Purkinje cell (primary cell): Measurements from ENCODE around the gene BBS9. TPM values are rescaled to one million over a fixed set of nuclear protein-coding genes. Genes with fewer than 3 reads are reported as not detected.

Experiments used
- polyA plus RNA-seq: library from polyadenylated mRNA; unstranded; fragments of >200 nt; fragmentation: Nextera tagmentation; gene quantifications from 2 replicates; pipeline ENCODE4 v1.2.1, GENCODE V29; 2014

The BBS9 gene
- 7.3 and 9.2 TPM in 2 replicates for polyA plus RNA-seq

GRCh38 chr7:33128990-33129805 is at the start of gene BBS9:
Gene BBS9, plus strand, starts transcription at chr7:33129564. Its CDS starts 16,689 bp downstream, at chr7:33146253.

GRCh38 chr7:33109005-33109757 is 20.2 kb upstream of the BBS9 start, which contains the start of gene RP9:
Gene RP9, minus strand, starts transcription at chr7:33109404. Its CDS starts 32 bp downstream, at chr7:33109372.

Other genes with a start within 250 kb of the BBS9 start
- gene KBTBD2, start 237.8 kb upstream of the BBS9 start, polyA plus RNA-seq, result 41.8 and 46.7 TPM in 2 replicates
- 87.0 and 97.6 TPM in 2 replicates for gene FKBP9, start 172.1 kb upstream of the BBS9 start, polyA plus RNA-seq
- 64.4 and 70.5 TPM in 2 replicates for gene NT5C3A, start 66.8 kb upstream of the BBS9 start, polyA plus RNA-seq
- gene RP9, start 20.2 kb upstream of the BBS9 start, polyA plus RNA-seq, result 19.5 and 21.5 TPM in 2 replicates